Measurements from ENCODE around the gene TAS1R3.

The TAS1R3 gene

GRCh38 chr1:1307923-1308755, 22.9 kb upstream of the TAS1R3 start, which contains the start of the genes ACAP3 and PUSL1:
Gene ACAP3 (minus strand): TSS chr1:1307930. CDS start chr1:1307815, 115 bp downstream.
Gene PUSL1 (plus strand): TSS chr1:1308597. CDS start chr1:1308644, 47 bp downstream.
- Histone ChIP-seq H3K4ac (ENCODE audit: low read depth in 1 of 2, low read length in 2 of 2) (peak within 1 kb of the TSS; percentile 54 to 93), H3K79me1 (replicated peaks; ENCODE audit: low read length, poor library complexity, severe bottlenecking) (peaks cover 20% of the 10 kb centered on the region), H3K9ac (ENCODE audit: low read length) (peak within 1 kb of the TSS; percentile 88), H3K27ac (ENCODE audit: low read length, poor library complexity, severe bottlenecking) (peak within 1 kb of the TSS; percentile 48), H2BK5ac (ENCODE audit: low read depth, low read length, poor library complexity, severe bottlenecking) (no peak within 1 kb of the TSS), H3K18ac (ENCODE audit: low read depth in 1 of 2, low read length in 2 of 2) (peak within 1 kb of the TSS; percentile 68 to 81), H3K27me3 (ENCODE audit: control insufficient read depth in 1 of 2, insufficient read depth in 1 of 2, low read length in 2 of 2) (no peaks in the 10 kb centered on the region), H3K4me3 (ENCODE audit: insufficient read depth in 1 of 2, low read depth in 1 of 2, low read length in 2 of 2) (peak within 1 kb of the TSS; percentile 83 to 89), H2AFZ (ENCODE audit: low read depth, low read length) (peak within 1 kb of the TSS; percentile 86), H3K23ac (ENCODE audit: low read length in 2 of 2) (peak within 1 kb of the TSS; percentile 73 to 84), H3K14ac (ENCODE audit: low read length in 2 of 2) (peak within 1 kb of the TSS in 1 of 2 experiments; percentile 93), H3K9me3 (ENCODE audit: control insufficient read depth, low read length) (no peaks in the 10 kb centered on the region), H3K4me1 (ENCODE audit: control insufficient read depth, insufficient read depth, low read depth, low read length) (peaks cover 54% of the 10 kb centered on the region), H2BK120ac (ENCODE audit: low read depth, low read length) (peak within 1 kb of the TSS; percentile 65), H2BK12ac (ENCODE audit: low read length in 2 of 2) (peak within 1 kb of the TSS in 1 of 2 experiments; percentile 61), H4K91ac (ENCODE audit: low read length) (peak within 1 kb of the TSS; percentile 72), H4K8ac (ENCODE audit: low read length) (no peak within 1 kb of the TSS), H2AK5ac (ENCODE audit: low read length, severe bottlenecking) (no peak within 1 kb of the TSS), H3K4me2 (ENCODE audit: low read length, poor library complexity, severe bottlenecking) (peak within 1 kb of the TSS; percentile 84), H2BK15ac (ENCODE audit: low read depth, poor library complexity, severe bottlenecking) (peak within 1 kb of the TSS; percentile 71), H3K36me3 (ENCODE audit: control insufficient read depth in 1 of 2, insufficient read depth in 2 of 2, low read depth in 1 of 2, low read length in 2 of 2) (peaks cover 27 to 53% of the 10 kb centered on the region in 2 experiments)
- DNase-seq: peak; percentile 95
- WGBS: under 1% methylated on average over 41 of the region's 131 CpGs

- Histone ChIP-seq H2AFZ (ENCODE audit: low read depth, low read length) (peak overlapping the region; percentile 18), H2BK15ac (ENCODE audit: low read depth, poor library complexity, severe bottlenecking) (peak overlapping the region; percentile 57), H3K36me3 (ENCODE audit: control insufficient read depth in 1 of 2, insufficient read depth in 2 of 2, low read depth in 1 of 2, low read length in 2 of 2) (peaks cover 34 to 53% of the 10 kb centered on the region in 2 experiments), H3K9ac (ENCODE audit: low read length) (peak overlapping the region; percentile 88), H4K91ac (ENCODE audit: low read length) (peak overlapping the region; percentile 40), H2BK12ac (ENCODE audit: low read length in 2 of 2) (peak overlapping the region in 1 of 2 experiments; percentile 21), H3K18ac (ENCODE audit: low read depth in 1 of 2, low read length in 2 of 2) (peak overlapping the region; percentile 37 to 81), H3K4me1 (ENCODE audit: control insufficient read depth, insufficient read depth, low read depth, low read length) (peaks cover 49% of the 10 kb centered on the region), H3K23ac (ENCODE audit: low read length in 2 of 2) (peak overlapping the region; percentile 53 to 59), H3K79me1 (replicated peaks; ENCODE audit: low read length, poor library complexity, severe bottlenecking) (peaks cover 23% of the 10 kb centered on the region), H3K27ac (ENCODE audit: low read length, poor library complexity, severe bottlenecking) (no peak overlapping the region), H2BK5ac (ENCODE audit: low read depth, low read length, poor library complexity, severe bottlenecking) (no peak overlapping the region), H3K9me3 (ENCODE audit: control insufficient read depth, low read length) (no peaks in the 10 kb centered on the region), H3K4me2 (ENCODE audit: low read length, poor library complexity, severe bottlenecking) (peak overlapping the region; percentile 84), H3K27me3 (ENCODE audit: control insufficient read depth in 1 of 2, insufficient read depth in 1 of 2, low read length in 2 of 2) (no peaks in the 10 kb centered on the region), H3K4ac (ENCODE audit: low read depth in 1 of 2, low read length in 2 of 2) (peak overlapping the region; percentile 49 to 93), H4K8ac (ENCODE audit: low read length) (no peak overlapping the region), H2AK5ac (ENCODE audit: low read length, severe bottlenecking) (no peak overlapping the region), H3K4me3 (ENCODE audit: insufficient read depth in 1 of 2, low read depth in 1 of 2, low read length in 2 of 2) (peak overlapping the region; percentile 83 to 84), H2BK120ac (ENCODE audit: low read depth, low read length) (peak overlapping the region; percentile 36), H3K14ac (ENCODE audit: low read length in 2 of 2) (peak overlapping the region in 1 of 2 experiments; percentile 90)
- WGBS: under 1% methylated on average over 38 of the region's 66 CpGs
- no peak for DNase-seq
These were observed 22.3 kb upstream of the TAS1R3 start for GRCh38 chr1:1308756-1309250.

- peak overlapping the region; percentile 88 for H3K9ac ChIP-seq (ENCODE audit: low read length)
- peaks cover 43% of the 10 kb centered on the region for H3K4me1 ChIP-seq (ENCODE audit: control insufficient read depth, insufficient read depth, low read depth, low read length)
- H4K8ac ChIP-seq (ENCODE audit: low read length): no peak overlapping the region
- peak overlapping the region; percentile 84 for H3K4me2 ChIP-seq (ENCODE audit: low read length, poor library complexity, severe bottlenecking)
- H3K14ac ChIP-seq (ENCODE audit: low read length in 2 of 2): peak overlapping the region in 1 of 2 experiments; percentile 90
- peaks cover 41 to 57% of the 10 kb centered on the region in 2 experiments for H3K36me3 ChIP-seq (ENCODE audit: control insufficient read depth in 1 of 2, insufficient read depth in 2 of 2, low read depth in 1 of 2, low read length in 2 of 2)
- no peaks in the 10 kb centered on the region for H3K27me3 ChIP-seq (ENCODE audit: control insufficient read depth in 1 of 2, insufficient read depth in 1 of 2, low read length in 2 of 2)
- H2BK12ac ChIP-seq (ENCODE audit: low read length in 2 of 2): peak overlapping the region in 1 of 2 experiments; percentile 42
- H4K91ac ChIP-seq (ENCODE audit: low read length): peak overlapping the region; percentile 72
- H3K18ac ChIP-seq (ENCODE audit: low read depth in 1 of 2, low read length in 2 of 2): peak overlapping the region; percentile 23 to 81
- H3K23ac ChIP-seq (ENCODE audit: low read length in 2 of 2): peak overlapping the region; percentile 53 to 59
- H3K4ac ChIP-seq (ENCODE audit: low read depth in 1 of 2, low read length in 2 of 2): peak overlapping the region in 1 of 2 experiments; percentile 93
- H3K4me3 ChIP-seq (ENCODE audit: insufficient read depth in 1 of 2, low read depth in 1 of 2, low read length in 2 of 2): peak overlapping the region; percentile 83 to 84
- no peak for DNase-seq
- H2BK5ac ChIP-seq (ENCODE audit: low read depth, low read length, poor library complexity, severe bottlenecking): no peak overlapping the region
- H2BK15ac ChIP-seq (ENCODE audit: low read depth, poor library complexity, severe bottlenecking): peak overlapping the region; percentile 57
- 33% methylated on average over 57 of the region's 57 CpGs for WGBS
- H3K27ac ChIP-seq (ENCODE audit: low read length, poor library complexity, severe bottlenecking): no peak overlapping the region
- peaks cover 25% of the 10 kb centered on the region for H3K79me1 ChIP-seq (replicated peaks; ENCODE audit: low read length, poor library complexity, severe bottlenecking)
- H2BK120ac ChIP-seq (ENCODE audit: low read depth, low read length): no peak overlapping the region
- H3K9me3 ChIP-seq (ENCODE audit: control insufficient read depth, low read length): no peaks in the 10 kb centered on the region
- H2AFZ ChIP-seq (ENCODE audit: low read depth, low read length): no peak overlapping the region
- no peak overlapping the region for H2AK5ac ChIP-seq (ENCODE audit: low read length, severe bottlenecking)
These were observed 21.6 kb upstream of the TAS1R3 start for GRCh38 chr1:1309251-1310108.

Measured in mesenchymal stem cell (in vitro differentiated cells and primary cell).